Common myeloid progenitor, CD34-positive (primary cell): ENCODE data around the gene TXNRD2.

Experiments used
- CTCF ChIA-PET: fragments of 350-600 bp; sonication (Branson Sonifier 250); formaldehyde crosslinking; loops from one replicate; lab custom pipeline; 2021; ENCODE audit warnings: antibody characterized with exemption; lab: Charles Lee
- POLR2A ChIA-PET: fragments of 350-600 bp; sonication (Branson Sonifier 250); formaldehyde crosslinking; loops from one replicate; lab custom pipeline; 2021; ENCODE audit warnings: antibody characterized with exemption; lab: Charles Lee
- DNase-seq, 3 donors: peaks; one replicate each; pipeline versions ENCODE4 v3.0.0 to v3.0.0-alpha.2; 2013
- H3K27ac ChIP-seq, 2 experiments: 1 replicate in 1 of 2; 2 replicates in 1 of 2; pipeline ENCODE4 v1.7.0; 2013; ENCODE audit warnings: inconsistent platforms in 2 of 2, low read length in 2 of 2, mild to moderate bottlenecking in 2 of 2, low read depth in 1 of 2, moderate library complexity in 1 of 2; ENCODE audit not compliant: severe bottlenecking in 2 of 2, insufficient read depth in 1 of 2, poor library complexity in 1 of 2
- H3K27me3 ChIP-seq, 5 experiments: replicated peaks in 2 of 5; 1 replicate in 3 of 5; 2 replicates in 2 of 5; pipeline versions ENCODE4 v1.6.1 to v1.7.0; 2013; ENCODE audit warnings: low read length in 4 of 5, mild to moderate bottlenecking in 2 of 5, moderate library complexity in 2 of 5, inconsistent platforms in 1 of 5; ENCODE audit not compliant: insufficient read depth in 5 of 5, control insufficient read depth in 4 of 5
- H3K36me3 ChIP-seq, 4 experiments: 1 replicate in 2 of 4; 2 replicates in 2 of 4; pipeline versions ENCODE4 v1.6.1 to v1.7.0; 2013; ENCODE audit warnings: low read length in 3 of 4, control low read depth in 1 of 4, mild to moderate bottlenecking in 1 of 4; ENCODE audit not compliant: control insufficient read depth in 4 of 4, insufficient read depth in 4 of 4
- H3K4me1 ChIP-seq, 4 experiments: 1 replicate in 3 of 4; 2 replicates in 1 of 4; pipeline versions ENCODE4 v1.6.1 to v1.7.1; 2013; ENCODE audit warnings: low read length in 3 of 4, mild to moderate bottlenecking in 3 of 4, control low read depth in 1 of 4, inconsistent platforms in 1 of 4, moderate library complexity in 1 of 4; ENCODE audit not compliant: control insufficient read depth in 4 of 4, insufficient read depth in 4 of 4; ENCODE audit errors: control extremely low read depth in 1 of 4
- H3K4me3 ChIP-seq, 7 experiments: 1 replicate in 4 of 7; 2 replicates in 3 of 7; pipeline versions ENCODE4 v1.5.1 to v1.7.0; 2013; ENCODE audit warnings: mild to moderate bottlenecking in 7 of 7, low read length in 6 of 7, moderate library complexity in 6 of 7, inconsistent platforms in 2 of 7, low read depth in 2 of 7, control low read depth in 1 of 7; ENCODE audit not compliant: insufficient read depth in 4 of 7, control insufficient read depth in 1 of 7; ENCODE audit errors: extremely low read depth in 1 of 7
- H3K9me3 ChIP-seq, 5 experiments: 1 replicate in 4 of 5; 2 replicates in 1 of 5; pipeline versions ENCODE4 v1.6.1 to v1.7.1; 2013; ENCODE audit warnings: low read length in 4 of 5, mild to moderate bottlenecking in 2 of 5, inconsistent platforms in 1 of 5, low read depth in 1 of 5, moderate library complexity in 1 of 5; ENCODE audit not compliant: control insufficient read depth in 4 of 5, insufficient read depth in 2 of 5; ENCODE audit errors: control extremely low read depth in 1 of 5
- WGBS: methylation state at CpG from one replicate; pipeline ENCODE4 v1.1.5; 2013; ENCODE audit not compliant: insufficient coverage; 5-methylcytosine and 5-hydroxymethylcytosine counted together

The TXNRD2 gene

GRCh38 chr22:19958083-19959042 is 16.7 kb upstream of the TXNRD2 start:
- CTCF ChIA-PET, result interaction anchor here (0.6 to 1.4 kb wide), 3 partner anchors 16 to 201 kb away, joined by 3 to 4 read pairs (median 3); no protein-coding TSS in a partner anchor
- H3K4me3 ChIP-seq, result peak overlapping the region in 1 of 7 experiments; percentile 50
- POLR2A ChIA-PET, result interaction anchor here (0.6 kb wide), 2 partner anchors 15 to 55 kb away, joined by 3 read pairs; no protein-coding TSS in a partner anchor
- H3K36me3 ChIP-seq, result peaks cover 4 to 50% (median 16%) of the 10 kb centered on the region in 4 experiments
- no peak for DNase-seq
- 98% methylated on average over 7 of the region's 19 CpGs for WGBS
- H3K27ac ChIP-seq, result no peak overlapping the region
- no peaks in the 10 kb centered on the region for H3K9me3 ChIP-seq
- H3K4me1 ChIP-seq, result peaks cover 0 to 50% (median 25%) of the 10 kb centered on the region in 4 experiments
- H3K27me3 ChIP-seq, result no peaks in the 10 kb centered on the region

GRCh38 chr22:19957445-19957844 is 15.8 kb upstream of the TXNRD2 start:
- Histone ChIP-seq H3K9me3 (no peaks in the 10 kb centered on the region), H3K27me3 (no peaks in the 10 kb centered on the region), H3K4me1 (peaks cover 0 to 48% (median 25%) of the 10 kb centered on the region in 4 experiments), H3K36me3 (peaks cover 4 to 41% (median 11%) of the 10 kb centered on the region in 4 experiments), H3K4me3 (no peak overlapping the region), H3K27ac (no peak overlapping the region)
- DNase-seq, result no peak
- 97% methylated on average over 9 of the region's 9 CpGs for WGBS
- CTCF ChIA-PET, result interaction anchor here (1.1 to 1.6 kb wide), 3 partner anchors 9 to 15 kb away, joined by 3 to 5 read pairs (median 4); no protein-coding TSS in a partner anchor
- POLR2A ChIA-PET, result interaction anchor here (0.6 kb wide), 1 partner anchor 56 kb away, joined by 3 read pairs; no protein-coding TSS in a partner anchor

GRCh38 chr22:19955241-19956128 is 13.9 kb upstream of the TXNRD2 start:
- POLR2A ChIA-PET, result no interaction called here
- peak overlapping the region in 2 of 7 experiments; percentile 45 to 46 for H3K4me3 ChIP-seq
- WGBS, result 54% methylated on average over 17 of the region's 19 CpGs
- no peaks in the 10 kb centered on the region for H3K27me3 ChIP-seq
- DNase-seq, result peak; percentile 57 to 98 (median 96)
- peaks cover 0 to 45% (median 25%) of the 10 kb centered on the region in 4 experiments for H3K4me1 ChIP-seq
- peak overlapping the region; percentile 37 to 72 for H3K27ac ChIP-seq
- H3K9me3 ChIP-seq, result no peaks in the 10 kb centered on the region
- CTCF ChIA-PET, result interaction anchor here (1.3 to 5.1 kb wide), 8 partner anchors 8 to 225 kb away, joined by 3 to 39 read pairs (median 12); partner anchors contain the start of genes COMT and TXNRD2
- H3K36me3 ChIP-seq, result peaks cover 0 to 31% (median 13%) of the 10 kb centered on the region in 4 experiments

GRCh38 chr22:19951346-19951745 is 9.7 kb upstream of the TXNRD2 start:
- WGBS, result 97% methylated on average over 13 of the region's 13 CpGs
- Histone ChIP-seq H3K27me3 (no peaks in the 10 kb centered on the region), H3K4me3 (no peak overlapping the region), H3K9me3 (no peaks in the 10 kb centered on the region), H3K4me1 (peaks cover 3 to 35% (median 27%) of the 10 kb centered on the region in 4 experiments), H3K36me3 (peaks cover 0 to 43% (median 17%) of the 10 kb centered on the region in 4 experiments), H3K27ac (no peak overlapping the region)
- ChIA-PET CTCF (interaction anchor here (5.1 kb wide), 1 partner anchor 13 kb away, joined by 39 read pairs; no protein-coding TSS in a partner anchor), POLR2A (no interaction called here)
- no peak for DNase-seq

- WGBS, result 89% methylated on average over 7 of the region's 9 CpGs
- Histone ChIP-seq H3K27ac (no peak overlapping the region), H3K27me3 (no peaks in the 10 kb centered on the region), H3K36me3 (peaks cover 0 to 31% (median 17%) of the 10 kb centered on the region in 4 experiments), H3K4me3 (no peak overlapping the region), H3K9me3 (no peaks in the 10 kb centered on the region), H3K4me1 (peaks cover 5 to 18% (median 15%) of the 10 kb centered on the region in 4 experiments)
- ChIA-PET POLR2A (no interaction called here), CTCF (interaction anchor here (0.8 to 2.9 kb wide), 13 partner anchors 14 to 218 kb away, joined by 3 to 13 read pairs (median 5); no protein-coding TSS in a partner anchor)
- DNase-seq, result no peak
Measured at GRCh38 chr22:19948057-19948760, 6.6 kb upstream of the TXNRD2 start.
